ENCODE results near the gene CELA3A. TPM values are rescaled to one million over a fixed set of nuclear protein-coding genes. Genes with fewer than 3 reads are reported as not detected.

CELA3A gene
- total and polyA plus RNA-seq, 10 of the 15 experiments (the other 5 are each of a cell fraction or from before 2014, with no cell fraction given), result 7.6 TPM; not detected in 9

GRCh38 chr1:22045604-22046228 lies 44.3 kb downstream of the CELA3A start (continued):
- no peak for TF ChIP-seq TARDBP (IDR thresholded peaks at IDR 0.05; ENCODE audit: borderline replicate concordance)
- TF ChIP-seq BCL3 (IDR thresholded peaks at IDR 0.05; ENCODE audit: borderline replicate concordance, insufficient read depth, low read depth, low read length, poor library complexity, severe bottlenecking), result no peak
- TF ChIP-seq JUND (IDR thresholded peaks at IDR 0.05; ENCODE audit: low read depth, low read length), result no peak

- peaks cover 11% of the 10 kb centered on the region for H3K79me2 ChIP-seq (ENCODE audit: control insufficient read depth, insufficient read depth, low read length)
- ChIA-PET SMC1A (ENCODE audit: uncharacterized antibody, unreplicated experiment) (interaction anchor here (1.1 to 11.2 kb wide), 4 partner anchors 9 to 51 kb away, joined by 3 to 100 read pairs (median 4); no protein-coding TSS in a partner anchor), CTCF (interaction anchor here (1.0 to 12.9 kb wide), 3 partner anchors 18 to 27 kb away, joined by 3 to 107 read pairs (median 3); no protein-coding TSS in a partner anchor), RAD21 (ENCODE audit: unreplicated experiment) (interaction anchor here (0.9 to 1.3 kb wide), 2 partner anchors 24 to 29 kb away, joined by 4 read pairs; no protein-coding TSS in a partner anchor), POLR2A (interaction anchor here (1.4 to 21.4 kb wide), 3 partner anchors 9 to 22 kb away, joined by 5 to 325 read pairs (median 59); no protein-coding TSS in a partner anchor)
- H3K4me1 ChIP-seq (ENCODE audit: control insufficient read depth, insufficient read depth, low read length), result peaks cover 20% of the 10 kb centered on the region
- H4K20me1 ChIP-seq (ENCODE audit: control insufficient read depth, insufficient read depth), result no peaks in the 10 kb centered on the region
- in situ Hi-C loops (cut with MboI) (no loop called here), intact Hi-C loops (cut with micrococcal nuclease; ENCODE audit: unreplicated experiment) (loop anchor here (10.0 kb wide), 1 partner anchor 1676 kb away; no protein-coding TSS in a partner anchor)
- no TSS peak for BruUV-seq (replicated peaks)
- H2AFZ ChIP-seq (ENCODE audit: control insufficient read depth, low read depth, low read length), result peak overlapping the region; percentile 42; the same call in 1 of the 2 replicates
- ATAC-seq (peak; percentile 47), FAIRE-seq (peak; percentile 65), DNase-seq (ENCODE audit: low read depth, low spot score) (peak; percentile 75)
- no peaks in the 10 kb centered on the region for H3K27me3 ChIP-seq (replicated peaks in 1 of 2; ENCODE audit: control insufficient read depth in 2 of 2, insufficient read depth in 2 of 2, low read length in 1 of 2)
- no peak overlapping the region for H3K4me3 ChIP-seq
- peak overlapping the region; percentile 46; the same call in 1 of the 2 replicates for H3K4me2 ChIP-seq (ENCODE audit: control insufficient read depth, insufficient read depth)
- no peak overlapping the region for H3K9ac ChIP-seq (ENCODE audit: control insufficient read depth, insufficient read depth, low read length)
- peak overlapping the region; percentile 45 for H3K27ac ChIP-seq (ENCODE audit: control insufficient read depth, insufficient read depth)
- H3K36me3 ChIP-seq (ENCODE audit: control insufficient read depth in 2 of 2, insufficient read depth in 2 of 2, low read length in 1 of 2), result no peaks in the 10 kb centered on the region
- WGBS (ENCODE audit: insufficient coverage, insufficient replicate concordance, low lambda C conversion rate, missing lambda C conversion rate), result 66% methylated on average over 8 of the region's 8 CpGs
- peaks cover 2% of the 10 kb centered on the region; the same call in 1 of the 3 replicates for H3K9me3 ChIP-seq (replicated peaks; ENCODE audit: control insufficient read depth, insufficient read depth, low read length)
- TF ChIP-seq MEF2B (IDR thresholded peaks at IDR 0.05; ENCODE audit: partially characterized antibody, poor library complexity, severe bottlenecking) (peak; percentile 42), ZNF687 (IDR thresholded peaks at IDR 0.05) (peak; percentile 17; the same call in 1 of the 2 replicates), ATF3 (IDR thresholded peaks at IDR 0.05; ENCODE audit: borderline replicate concordance, extremely low read depth, low read depth, low read length) (peak; percentile 9; the same call in 1 of the 2 replicates), MTA3 (IDR thresholded peaks at IDR 0.05; ENCODE audit: borderline replicate concordance, low read length) (no peak), RAD51 (IDR thresholded peaks at IDR 0.05) (peak; percentile 92), BHLHE40 (IDR thresholded peaks at IDR 0.05; ENCODE audit: borderline replicate concordance in 1 of 2, low read depth in 2 of 2, low read length in 1 of 2) (peak in 1 of 2 experiments; percentile 45; a peak in 2 of 4 replicates), USF2 (IDR thresholded peaks at IDR 0.05; ENCODE audit: borderline replicate concordance, low read depth, low read length) (peak; percentile 51), RAD21 (IDR thresholded peaks at IDR 0.05; ENCODE audit: insufficient read depth, low read depth, low read length) (no peak)
Observed at GRCh38 chr1:22048351-22049192, 47.1 kb downstream of the CELA3A start.

All from GM12878 (cell line).